H9 (cell line): ENCODE measurements around the gene HDAC7. TPM values are rescaled to one million over a fixed set of nuclear protein-coding genes. Genes with fewer than 3 reads are reported as not detected.
A peak's percentile ranks its signal among the peaks of the same experiment; 100 is the strongest.

Source experiments
- DNase-seq: peaks from one replicate; pipeline ENCODE4 v3.0.0-alpha.2; 2017
- H2AFZ ChIP-seq: one replicate; pipeline ENCODE4 v1.6.1; 2013; ENCODE audit warnings: mild to moderate bottlenecking, low read length, control low read depth, moderate library complexity
- H2AK5ac ChIP-seq: 2 replicates; pipeline ENCODE4 v1.6.1; 2013; ENCODE audit warnings: low read length, control low read depth, mixed read lengths; ENCODE audit not compliant: insufficient read length
- H2BK120ac ChIP-seq: one replicate; pipeline ENCODE4 v1.6.1; 2013; ENCODE audit warnings: low read depth, mild to moderate bottlenecking, low read length, control low read depth, inconsistent platforms; ENCODE audit not compliant: poor library complexity, severe bottlenecking
- H2BK12ac ChIP-seq: 2 replicates; pipeline ENCODE4 v1.6.1; 2013; ENCODE audit warnings: low read length, control low read depth, mixed read lengths, low read depth; ENCODE audit not compliant: insufficient read length
- H2BK15ac ChIP-seq: 2 replicates; pipeline ENCODE4 v1.6.1; 2013; ENCODE audit warnings: low read depth, low read length, control low read depth
- H2BK20ac ChIP-seq: one replicate; pipeline ENCODE4 v1.6.1; 2013; ENCODE audit warnings: low read depth, mild to moderate bottlenecking, low read length, control low read depth, inconsistent platforms; ENCODE audit not compliant: poor library complexity, severe bottlenecking
- H2BK5ac ChIP-seq: 2 replicates; pipeline ENCODE4 v1.6.1; 2013; ENCODE audit warnings: low read length, control low read depth, mixed read lengths; ENCODE audit not compliant: insufficient read length
- H3K14ac ChIP-seq: 2 replicates; pipeline ENCODE4 v1.6.1; 2013; ENCODE audit warnings: low read length, control low read depth; ENCODE audit not compliant: insufficient read depth
- H3K18ac ChIP-seq: 2 replicates; pipeline ENCODE4 v1.6.1; 2013; ENCODE audit warnings: low read depth, mild to moderate bottlenecking, mixed read lengths, low read length, control low read depth; ENCODE audit not compliant: insufficient read length
- H3K23ac ChIP-seq: 2 replicates; pipeline ENCODE4 v1.6.1; 2013; ENCODE audit warnings: low read length, control low read depth, mixed read lengths, low read depth; ENCODE audit not compliant: insufficient read length
- H3K23me2 ChIP-seq: 2 replicates; pipeline ENCODE4 v1.6.1; 2013; ENCODE audit warnings: low read depth, mild to moderate bottlenecking, mixed read lengths, low read length, control low read depth; ENCODE audit not compliant: insufficient read length, poor library complexity, severe bottlenecking
- H3K27ac ChIP-seq: 2 replicates; pipeline ENCODE4 v1.5.1; 2013; ENCODE audit warnings: low read length, control low read depth, mixed read lengths, low read depth; ENCODE audit not compliant: insufficient read length
- H3K27me3 ChIP-seq: 2 replicates; pipeline ENCODE4 v1.6.1; 2013; ENCODE audit warnings: low read length, control low read depth, inconsistent platforms; ENCODE audit not compliant: insufficient read depth
- H3K4ac ChIP-seq: 2 replicates; pipeline ENCODE4 v1.6.1; 2013; ENCODE audit warnings: low read depth, mild to moderate bottlenecking, control low read depth, inconsistent platforms, low read length, moderate library complexity
- H3K4me1 ChIP-seq: 2 replicates; pipeline ENCODE4 v1.6.1; 2013; ENCODE audit warnings: low read length, control low read depth, inconsistent platforms; ENCODE audit not compliant: insufficient read depth
- H3K4me2 ChIP-seq: 2 replicates; pipeline ENCODE4 v1.6.1; 2013; ENCODE audit warnings: low read length, control low read depth, mixed read lengths; ENCODE audit not compliant: insufficient read length, insufficient read depth
- H3K56ac ChIP-seq: 2 replicates; pipeline ENCODE4 v1.6.1; 2013; ENCODE audit warnings: low read depth, mild to moderate bottlenecking, mixed read lengths, low read length, control low read depth; ENCODE audit not compliant: insufficient read length
- H3K79me1 ChIP-seq: 2 replicates; pipeline ENCODE4 v1.6.1; 2013; ENCODE audit warnings: low read depth, mild to moderate bottlenecking, moderate library complexity, low read length, control low read depth, inconsistent platforms; ENCODE audit not compliant: insufficient read depth, poor library complexity, severe bottlenecking
- H3K79me2 ChIP-seq: 2 replicates; pipeline ENCODE4 v1.6.1; 2013; ENCODE audit warnings: low read length, control low read depth, inconsistent platforms; ENCODE audit not compliant: insufficient read depth
- H3K9ac ChIP-seq: 2 replicates; pipeline ENCODE4 v1.6.1; 2013; ENCODE audit warnings: low read length, control low read depth, mixed read lengths; ENCODE audit not compliant: insufficient read length; ENCODE audit errors: extremely low read depth
- H3K9me3 ChIP-seq: one replicate; pipeline ENCODE4 v1.6.1; 2013; ENCODE audit warnings: low read depth, low read length, inconsistent platforms; ENCODE audit not compliant: control insufficient read depth
- H3T11ph ChIP-seq: one replicate; pipeline ENCODE4 v1.6.1; 2013; ENCODE audit warnings: mild to moderate bottlenecking, low read length, control low read depth, inconsistent platforms
- H4K20me1 ChIP-seq: one replicate; pipeline ENCODE4 v1.6.1; 2013; ENCODE audit not compliant: control insufficient read depth, insufficient read length, insufficient read depth
- H4K5ac ChIP-seq: 2 replicates; pipeline ENCODE4 v1.6.1; 2013; ENCODE audit warnings: low read depth, mild to moderate bottlenecking, mixed read lengths, low read length, control low read depth; ENCODE audit not compliant: insufficient read length
- H4K8ac ChIP-seq: replicated peaks from 2 replicates; pipeline ENCODE4 v1.6.1; 2013; ENCODE audit warnings: low read length, control low read depth, mixed read lengths, low read depth; ENCODE audit not compliant: insufficient read length
- H4K91ac ChIP-seq: 2 replicates; pipeline ENCODE4 v1.6.1; 2013; ENCODE audit warnings: low read depth, mild to moderate bottlenecking, moderate library complexity, mixed read lengths, low read length, control low read depth; ENCODE audit not compliant: insufficient read length
- H3K27ac Mint-ChIP-seq, 3 experiments: 2 replicates in 2 of 3; 3 replicates in 1 of 3; pipeline ENCODE4 v1.8.0; 2020 to 2021; ENCODE audit warnings: mixed read lengths in 3 of 3, mild to moderate bottlenecking in 1 of 3, moderate library complexity in 1 of 3
- H3K27me3 Mint-ChIP-seq: 2 replicates; pipeline ENCODE4 v1.8.0; 2021; ENCODE audit warnings: low read depth, mild to moderate bottlenecking, moderate library complexity, mixed read lengths
- H3K36me3 Mint-ChIP-seq, 3 experiments: 2 replicates in 2 of 3; 3 replicates in 1 of 3; pipeline ENCODE4 v1.8.0; 2020 to 2021; ENCODE audit warnings: low read depth in 3 of 3, mixed read lengths in 3 of 3; ENCODE audit not compliant: insufficient read depth in 1 of 3
- H3K4me1 Mint-ChIP-seq, 2 experiments: 2 replicates each; pipeline ENCODE4 v1.8.0; 2020; ENCODE audit warnings: mixed read lengths in 2 of 2
- H3K4me3 Mint-ChIP-seq, 2 experiments: 2 replicates in 1 of 2; 3 replicates in 1 of 2; pipeline ENCODE4 v1.8.0; 2020 to 2021; ENCODE audit warnings: mild to moderate bottlenecking in 2 of 2, mixed read lengths in 2 of 2, moderate library complexity in 1 of 2
- H3K9me3 Mint-ChIP-seq, 2 experiments: 2 replicates in 1 of 2; 3 replicates in 1 of 2; pipeline ENCODE4 v1.8.0; 2020; ENCODE audit warnings: mild to moderate bottlenecking in 2 of 2, mixed read lengths in 2 of 2, moderate library complexity in 1 of 2
- CTCF ChIP-seq: fragments of 200-600 bp; sonication (generic); conservative IDR thresholded peaks from 3 replicates; pipeline ENCODE4 v1.8.0; 2021; ENCODE audit warnings: antibody characterized with exemption, mild to moderate bottlenecking
- WGBS: extraction: QIAGEN DNeasy Blood & Tissue Kit; methylation state at CpG from one replicate; pipeline ENCODE4 v1.1.7; 2013; ENCODE audit warnings: missing lambda C conversion rate, low lambda C conversion rate, mixed read lengths; ENCODE audit not compliant: insufficient read length; ENCODE audit errors: extremely low coverage; 5-methylcytosine and 5-hydroxymethylcytosine counted together
- total RNA-seq: library from RNA; stranded (reverse); gene quantifications from 2 replicates; pipeline ENCODE4 v1.2.1, GENCODE V29; 2021

The HDAC7 gene
- total RNA-seq, 1 experiment from 2014 or later = 72.1 TPM

GRCh38 chr12:47801904-47802246 is 17.8 kb downstream of the HDAC7 start:
- no peaks in the 10 kb centered on the region; the same call in 1 of the 2 replicates for H3K27me3 Mint-ChIP-seq
- H2BK20ac ChIP-seq = no peak overlapping the region
- peaks cover 2% of the 10 kb centered on the region for H4K20me1 ChIP-seq
- H3K9me3 Mint-ChIP-seq = no peaks in the 10 kb centered on the region; a peak in 1 of 5 replicates
- H2BK15ac ChIP-seq = no peak overlapping the region
- no CpG with 5 or more reads among the region's 9 CpGs for WGBS
- H3K4me1 ChIP-seq = peaks cover 2% of the 10 kb centered on the region; the same call in 1 of the 2 replicates
- H3K14ac ChIP-seq = no peak overlapping the region
- H3K27ac ChIP-seq = no peak overlapping the region
- peak overlapping the region in 2 of 3 experiments; percentile 27 to 53; a peak in 3 of 7 replicates for H3K27ac Mint-ChIP-seq
- TF ChIP-seq CTCF = no peak
- H4K91ac ChIP-seq = no peak overlapping the region
- H2AK5ac ChIP-seq = no peak overlapping the region
- H3K18ac ChIP-seq = no peak overlapping the region
- H2AFZ ChIP-seq = no peak overlapping the region
- no peak for DNase-seq
- no peak overlapping the region for H2BK12ac ChIP-seq
- no peaks in the 10 kb centered on the region for H3K27me3 ChIP-seq
- H3K4me1 Mint-ChIP-seq = peaks cover 34 to 53% of the 10 kb centered on the region in 2 experiments
- H3K9ac ChIP-seq = no peak overlapping the region
- no peak overlapping the region for H3K56ac ChIP-seq
- no peak overlapping the region; a peak in 1 of 5 replicates for H3K4me3 Mint-ChIP-seq
- peaks cover 1% of the 10 kb centered on the region; the same call in 1 of the 2 replicates for H3K79me2 ChIP-seq
- H2BK120ac ChIP-seq = no peak overlapping the region
- no peak overlapping the region for H3T11ph ChIP-seq
- H4K8ac ChIP-seq = no peak overlapping the region
- H3K23me2 ChIP-seq = no peaks in the 10 kb centered on the region
- H3K4me2 ChIP-seq = no peak overlapping the region
- no peak overlapping the region for H2BK5ac ChIP-seq
- peaks cover 6 to 28% (median 24%) of the 10 kb centered on the region in 3 experiments; a peak in 6 of 7 replicates for H3K36me3 Mint-ChIP-seq
- no peaks in the 10 kb centered on the region for H3K9me3 ChIP-seq
- H4K5ac ChIP-seq = no peak overlapping the region
- H3K23ac ChIP-seq = no peak overlapping the region
- H3K4ac ChIP-seq = no peak overlapping the region
- no peaks in the 10 kb centered on the region for H3K79me1 ChIP-seq
